Measurements from ENCODE around the gene PLPP4.

PLPP4 gene

GRCh38 chr10:120456143-120456625 lies 843 bp upstream of the PLPP4 start:
- DNase-seq (ENCODE audit: low read depth in 2 of 2), result no peak

GRCh38 chr10:120457431-120458172 lies 575 bp downstream of the PLPP4 start:
- DNase-seq (ENCODE audit: low read depth in 2 of 2), result no peak

GRCh38 chr10:120458432-120458831 lies 1.4 kb downstream of the PLPP4 start:
- no peak for DNase-seq (ENCODE audit: low read depth in 2 of 2)

GRCh38 chr10:120459185-120459584 lies 2.2 kb downstream of the PLPP4 start:
- no peak for DNase-seq (ENCODE audit: low read depth in 2 of 2)

GRCh38 chr10:120460186-120460585 lies 3.2 kb downstream of the PLPP4 start:
- no peak for DNase-seq (ENCODE audit: low read depth in 2 of 2)

DNA sequence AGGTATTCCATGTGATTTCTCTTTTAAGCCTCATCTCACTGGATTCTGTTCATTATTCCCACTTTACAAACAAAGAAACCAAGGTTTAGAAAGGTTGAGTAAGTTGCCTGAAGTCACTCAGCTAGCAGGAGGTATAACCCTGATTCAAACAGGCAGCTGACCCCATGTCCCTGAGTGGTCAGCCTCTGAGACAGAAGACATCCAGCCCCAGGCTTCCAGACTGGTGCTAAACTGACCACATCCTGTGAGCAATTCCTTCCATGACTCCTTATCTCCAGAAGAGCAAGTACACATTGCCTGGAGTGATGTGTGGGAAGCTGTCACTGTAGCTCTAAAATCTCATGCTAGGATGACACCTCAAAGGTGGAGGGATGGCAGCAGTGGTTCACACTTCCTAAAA lies 3.7 kb downstream of the PLPP4 start:
- no peak for DNase-seq (ENCODE audit: low read depth in 2 of 2)

- DNase-seq (ENCODE audit: low read depth in 2 of 2), result no peak
Observed at GRCh38 chr10:120462018-120462682, 5.1 kb downstream of the PLPP4 start.

- DNase-seq (ENCODE audit: low read depth in 2 of 2), result no peak
Observed at GRCh38 chr10:120465138-120465537, 8.1 kb downstream of the PLPP4 start.

DNA sequence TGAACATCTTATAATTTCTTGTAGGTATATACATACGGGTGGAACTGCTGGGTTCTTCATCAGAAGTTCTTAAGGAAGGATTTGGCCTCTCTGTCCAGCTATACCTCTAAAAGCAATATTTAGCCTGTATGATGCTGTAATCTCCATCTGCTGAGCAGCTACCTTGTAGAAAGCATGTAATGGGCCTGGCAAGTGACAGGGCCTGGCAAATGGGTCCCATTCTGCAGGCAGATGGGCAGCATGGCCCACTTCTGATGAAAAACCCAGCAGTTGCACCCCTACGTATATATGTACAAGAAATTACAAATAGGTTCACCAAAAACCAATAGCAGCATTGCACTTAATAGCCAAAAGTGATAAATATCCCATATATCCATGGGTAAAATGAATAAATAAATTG lies 9.0 kb downstream of the PLPP4 start:
- no peak for DNase-seq (ENCODE audit: low read depth in 2 of 2)

GRCh38 chr10:120473593-120473992 lies 16.6 kb downstream of the PLPP4 start:
- no peak for DNase-seq (ENCODE audit: low read depth in 2 of 2)

GRCh38 chr10:120474956-120475355 lies 17.9 kb downstream of the PLPP4 start:
- no peak for DNase-seq (ENCODE audit: low read depth in 2 of 2)

- no peak for DNase-seq (ENCODE audit: low read depth in 2 of 2)
Observed at GRCh38 chr10:120475844-120476791, 19.1 kb downstream of the PLPP4 start.

DNA sequence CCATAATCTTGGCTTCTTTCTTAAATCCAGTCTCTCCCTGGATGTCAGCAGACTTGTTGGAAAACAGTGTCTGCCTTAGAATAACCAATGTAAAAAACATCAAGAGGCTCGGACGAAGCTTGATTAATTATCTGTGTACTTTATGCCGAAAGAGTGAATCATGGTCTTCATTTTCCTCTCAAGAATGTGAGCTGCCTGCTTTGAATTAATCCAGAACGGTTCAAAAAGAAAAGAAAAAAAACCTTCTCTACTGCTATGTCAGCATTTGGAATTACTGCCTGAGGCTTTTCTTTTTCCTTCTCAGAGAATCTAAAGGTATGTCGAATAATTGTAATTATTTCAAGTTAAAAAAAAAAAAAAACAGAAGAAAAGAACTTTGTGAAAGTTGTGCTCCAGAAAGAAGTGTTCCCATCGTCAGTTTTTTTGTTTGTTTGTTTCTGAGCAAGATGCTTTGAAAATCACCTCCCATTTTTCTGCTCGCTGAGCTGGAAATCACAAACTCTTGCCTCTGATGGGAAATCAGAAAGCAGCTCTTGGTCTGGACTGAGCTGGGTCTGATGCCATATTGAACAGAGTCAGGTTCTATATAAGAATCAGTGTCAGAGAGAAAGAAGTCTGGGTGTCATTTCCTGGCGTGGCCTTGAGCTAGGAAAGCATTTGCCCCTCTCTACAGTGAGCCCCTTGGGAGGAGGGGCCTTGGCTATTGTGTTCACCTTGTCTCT lies 20.2 kb downstream of the PLPP4 start:
- DNase-seq (ENCODE audit: low read depth in 2 of 2), result peak; percentile 77 to 78

DNA sequence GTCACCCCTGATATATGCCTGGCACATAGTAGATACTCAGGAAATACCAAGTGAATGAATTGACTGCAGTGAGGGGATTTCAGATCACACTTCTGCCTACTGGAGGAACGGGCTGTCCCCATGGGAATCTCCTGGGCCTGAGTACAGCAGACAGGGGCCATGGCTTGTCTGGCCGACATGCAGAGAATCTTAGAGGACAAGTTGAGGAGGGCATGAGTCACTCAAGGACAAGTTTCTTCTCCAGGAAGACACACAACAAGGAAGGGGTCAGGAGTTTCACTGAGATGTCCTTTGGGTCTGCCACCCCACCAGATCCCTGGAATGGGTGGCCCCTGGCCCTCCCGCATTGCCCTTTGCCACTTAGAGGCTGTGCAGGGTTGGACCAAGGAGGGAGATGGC lies 20.7 kb downstream of the PLPP4 start:
- DNase-seq (ENCODE audit: low read depth in 2 of 2), result no peak

DNA sequence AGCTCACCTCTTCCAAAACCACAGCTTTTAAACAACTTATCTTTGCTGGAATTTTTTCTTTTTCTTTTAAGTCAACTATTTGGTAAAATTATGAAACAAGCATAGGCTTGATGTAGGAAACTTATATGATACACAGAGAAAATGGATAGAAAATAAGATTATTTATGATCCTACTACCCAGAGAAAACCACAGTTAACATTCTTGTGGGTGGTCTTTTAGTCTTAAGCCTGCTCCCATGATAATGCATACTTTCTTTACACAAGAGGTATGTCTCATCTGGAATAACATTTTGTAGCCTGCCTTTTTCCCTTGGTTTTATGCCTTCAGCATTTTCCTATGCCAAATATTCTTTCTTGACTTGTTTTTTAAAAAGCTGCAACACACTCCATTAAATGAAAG lies 21.4 kb downstream of the PLPP4 start:
- DNase-seq (ENCODE audit: low read depth in 2 of 2), result peak; percentile 62 to 65

DNA sequence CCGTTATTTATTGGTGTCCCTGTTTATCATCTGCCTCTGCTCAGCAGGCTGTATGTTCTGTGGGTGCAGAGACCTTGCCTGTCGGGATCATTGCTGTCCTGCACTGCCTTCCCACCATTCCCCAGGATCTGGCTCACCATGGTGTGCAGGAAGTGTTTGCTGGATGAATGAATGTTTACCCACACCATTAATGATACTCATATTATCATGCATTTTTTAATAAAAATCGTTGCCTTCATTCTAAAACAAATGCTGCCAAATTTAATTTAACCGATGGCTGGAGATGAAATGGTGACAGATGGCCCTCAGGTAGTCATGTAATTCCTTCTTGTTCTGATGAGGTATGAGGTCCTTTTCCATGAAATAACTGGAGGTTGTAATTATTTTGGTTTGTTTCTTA lies 22.5 kb downstream of the PLPP4 start:
- DNase-seq (ENCODE audit: low read depth in 2 of 2), result no peak

GRCh38 chr10:120480065-120480600 lies 23.1 kb downstream of the PLPP4 start:
- DNase-seq (ENCODE audit: low read depth in 2 of 2), result no peak

GRCh38 chr10:120480848-120481247 lies 23.8 kb downstream of the PLPP4 start:
- no peak for DNase-seq (ENCODE audit: low read depth in 2 of 2)

- no peak for DNase-seq (ENCODE audit: low read depth in 2 of 2)
Observed at GRCh38 chr10:120483006-120483405, 26.0 kb downstream of the PLPP4 start.

DNA sequence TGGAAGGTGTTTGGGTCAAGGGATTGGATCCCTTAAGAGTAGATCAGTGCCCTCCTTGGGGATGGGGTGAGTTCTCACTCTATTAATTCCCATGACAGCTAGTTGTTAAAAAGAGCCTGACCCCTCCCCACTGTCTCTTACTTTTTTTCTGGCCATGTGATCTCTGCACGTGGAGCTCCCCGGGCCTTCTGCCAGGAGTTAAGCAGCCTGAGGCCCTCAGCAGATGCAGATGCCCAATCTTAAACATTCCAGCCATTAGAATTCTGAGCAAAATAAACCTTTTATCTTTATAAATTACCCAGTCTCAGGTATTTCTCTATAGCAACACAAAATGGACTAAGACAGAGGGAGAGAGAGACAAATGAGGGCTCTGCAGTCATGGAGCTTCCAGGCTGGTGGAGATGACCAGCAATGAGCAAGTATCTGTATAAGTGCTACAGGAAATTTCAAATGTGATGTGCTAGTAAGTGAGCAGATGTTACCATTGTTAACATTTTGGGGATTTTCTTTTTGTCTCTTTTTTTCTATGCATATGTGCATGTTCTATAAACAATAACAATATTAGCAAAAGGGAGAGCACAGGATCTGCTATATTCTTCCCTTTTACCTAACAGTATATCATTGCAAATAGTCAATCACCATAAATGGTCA lies 26.7 kb downstream of the PLPP4 start:
- DNase-seq (ENCODE audit: low read depth in 2 of 2), result no peak

- no peak for DNase-seq (ENCODE audit: low read depth in 2 of 2)
Observed at GRCh38 chr10:120485946-120486345, 28.9 kb downstream of the PLPP4 start.
